Aorta (tissue), 5 donors: Measurements from ENCODE around the gene KCNMA1. TPM values are rescaled to one million over a fixed set of nuclear protein-coding genes. Genes with fewer than 3 reads are reported as not detected.

Source experiments
- ATAC-seq: fragments of 200-7000 bp; cut with Tn5 transposase; one replicate; pipeline ENCODE4 v1.9.1; 2022; ENCODE audit warnings: moderate library complexity; ENCODE audit not compliant: low FRiP score
- DNase-seq, 2 donors: peaks; one replicate each; pipeline ENCODE4 v3.0.0-alpha.2; 2020
- H3K27ac ChIP-seq, 2 donors: one replicate each; pipeline ENCODE4 v1.5.1; 2013; ENCODE audit warnings: low read length in 2 of 2, mild to moderate bottlenecking in 2 of 2, moderate library complexity in 2 of 2, control low read depth in 1 of 2, inconsistent platforms in 1 of 2, low read depth in 1 of 2
- H3K27me3 ChIP-seq, 2 donors: one replicate each; pipeline ENCODE4 v1.6.1; 2013; ENCODE audit warnings: control low read depth in 1 of 2, low read length in 1 of 2, mild to moderate bottlenecking in 1 of 2, moderate library complexity in 1 of 2; ENCODE audit not compliant: insufficient read depth in 2 of 2, control insufficient read depth in 1 of 2
- H3K36me3 ChIP-seq, 2 donors: one replicate each; pipeline ENCODE4 v1.6.1; 2013; ENCODE audit warnings: control low read depth in 1 of 2, low read length in 1 of 2, mild to moderate bottlenecking in 1 of 2; ENCODE audit not compliant: insufficient read depth in 2 of 2, control insufficient read depth in 1 of 2
- H3K4me1 ChIP-seq, 2 donors: one replicate each; pipeline ENCODE4 v1.6.1; 2013; ENCODE audit warnings: low read length in 2 of 2, control low read depth in 1 of 2, mild to moderate bottlenecking in 1 of 2, moderate library complexity in 1 of 2; ENCODE audit not compliant: insufficient read depth in 2 of 2, control insufficient read depth in 1 of 2
- H3K4me3 ChIP-seq, 2 donors: one replicate each; pipeline ENCODE4 v1.5.1; 2013; ENCODE audit warnings: low read length in 2 of 2, control low read depth in 1 of 2, mild to moderate bottlenecking in 1 of 2
- H3K9me3 ChIP-seq: one replicate; pipeline ENCODE4 v1.6.1; 2013; ENCODE audit warnings: mild to moderate bottlenecking, low read length; ENCODE audit not compliant: control insufficient read depth
- WGBS, 2 donors: extraction: QIAGEN DNeasy Blood & Tissue Kit; methylation state at CpG; one replicate each; pipeline ENCODE4 v1.1.7; 2013; 5-methylcytosine and 5-hydroxymethylcytosine counted together
- intact Hi-C, 2 donors: fragments of 100-400 bp; cut with DNase I; formaldehyde crosslinking; loops; one replicate each; pipeline versions ENCODE4 v1.14.2 to v1.15.0; 2022
- polyA plus RNA-seq, 2 donors: library from polyadenylated mRNA; stranded (reverse); fragments of 200-250 nt; gene quantifications; one replicate each; pipeline ENCODE4 v1.2.3, GENCODE V29; 2013
- total RNA-seq, 2 donors: library from RNA; stranded (reverse); fragmentation: NEBNext Ultra II Directional; extraction: Animal tissue kit (Norgen Biotek cat#: 25700); gene quantifications; one replicate each; pipeline ENCODE4 v1.2.1, GENCODE V29; 2021
- donor health status: healthy with polysubstance abuse.
- donor health status: Bipolar disorder and iron deficiency.
- donor health status: DM: no; HTN: no; CAD: no.
- donor health status: DM: no; HTN: no; CAD: no.
- donor health status: DM: yes; HTN: yes; CAD: no.

Gene KCNMA1
- total and polyA plus RNA-seq, 4 donors = 36.8 to 163 (median 125) TPM

DNA sequence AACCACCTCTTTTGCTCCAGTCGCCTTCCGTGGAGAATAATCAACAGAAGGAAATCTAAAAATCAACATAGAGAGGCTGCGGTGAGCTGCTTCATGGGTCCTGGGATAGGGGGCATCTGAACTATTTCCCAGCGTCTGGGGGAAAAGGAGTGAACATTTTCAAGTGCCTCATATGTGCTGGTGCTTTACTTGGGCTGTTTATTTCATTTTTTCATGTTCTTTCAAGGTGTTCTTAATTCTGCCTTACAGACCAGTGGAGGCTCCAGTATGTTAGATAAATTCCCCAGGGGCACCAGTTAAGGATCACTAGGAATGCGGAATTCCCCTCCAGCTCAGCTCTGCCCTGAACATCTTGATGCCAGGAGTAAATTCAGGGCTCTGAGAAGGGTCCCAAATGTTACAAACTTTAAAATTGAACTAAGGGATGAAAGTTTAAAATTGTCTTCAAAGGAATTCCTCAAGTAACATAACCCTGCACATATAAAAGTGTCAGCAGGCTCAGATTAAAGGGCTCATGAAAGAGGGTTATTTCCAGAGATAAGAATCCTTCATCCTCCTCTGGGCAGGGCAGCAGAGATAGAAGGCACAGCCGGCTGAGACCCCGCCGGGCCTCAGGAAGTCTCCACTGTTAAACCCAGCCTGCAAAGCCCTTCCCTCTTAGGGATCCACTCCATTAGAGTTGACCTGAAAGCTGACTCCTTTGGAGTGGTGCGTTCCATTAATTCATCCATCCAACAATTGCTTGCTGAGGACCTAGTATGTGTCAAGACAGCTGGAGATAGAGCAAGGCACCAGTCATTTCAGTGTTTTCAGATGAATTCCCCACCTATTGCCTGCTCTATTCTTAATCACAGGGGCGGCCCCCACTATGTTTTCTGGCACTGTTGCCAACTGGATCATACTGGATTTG, 345.8 kb downstream of the KCNMA1 start:
- ATAC-seq (no peak), DNase-seq (no peak)
- Histone ChIP-seq H3K4me1 (peaks cover 8 to 31% of the 10 kb centered on the region in 2 donors), H3K27me3 (no peaks in the 10 kb centered on the region), H3K9me3 (no peaks in the 10 kb centered on the region), H3K27ac (no peak overlapping the region), H3K36me3 (no peaks in the 10 kb centered on the region), H3K4me3 (no peak overlapping the region)
- 54 to 75% methylated on average over 10 of the region's 10 CpGs for WGBS, 2 donors
- intact Hi-C loops = loop anchor here in 1 of 2 donors (10.0 kb wide), 1 partner anchor 117 kb away; no protein-coding TSS in a partner anchor

GRCh38 chr10:77290528-77291155, 347.0 kb downstream of the KCNMA1 start:
- no peak for ATAC-seq
- no peak for DNase-seq
- Histone ChIP-seq H3K4me1 (peaks cover 9 to 39% of the 10 kb centered on the region in 2 donors), H3K27ac (no peak overlapping the region), H3K4me3 (no peak overlapping the region), H3K27me3 (no peaks in the 10 kb centered on the region), H3K9me3 (no peaks in the 10 kb centered on the region), H3K36me3 (no peaks in the 10 kb centered on the region)
- 5 to 13% methylated on average over 6 of the region's 6 CpGs for WGBS, 2 donors
- intact Hi-C loops = loop anchor here in 1 of 2 donors (10.0 kb wide), 1 partner anchor 116 kb away; no protein-coding TSS in a partner anchor

GRCh38 chr10:77289790-77290189, 347.8 kb downstream of the KCNMA1 start:
- DNase-seq (no peak), ATAC-seq (no peak)
- Histone ChIP-seq H3K36me3 (no peaks in the 10 kb centered on the region), H3K27ac (no peak overlapping the region), H3K9me3 (no peaks in the 10 kb centered on the region), H3K4me1 (peaks cover 12 to 39% of the 10 kb centered on the region in 2 donors), H3K27me3 (no peaks in the 10 kb centered on the region), H3K4me3 (no peak overlapping the region)
- intact Hi-C loops = loop anchor here in 1 of 2 donors (10.0 kb wide), 1 partner anchor 115 kb away; no protein-coding TSS in a partner anchor
- WGBS, 2 donors = 97% methylated on average over 5 of the region's 5 CpGs

DNA sequence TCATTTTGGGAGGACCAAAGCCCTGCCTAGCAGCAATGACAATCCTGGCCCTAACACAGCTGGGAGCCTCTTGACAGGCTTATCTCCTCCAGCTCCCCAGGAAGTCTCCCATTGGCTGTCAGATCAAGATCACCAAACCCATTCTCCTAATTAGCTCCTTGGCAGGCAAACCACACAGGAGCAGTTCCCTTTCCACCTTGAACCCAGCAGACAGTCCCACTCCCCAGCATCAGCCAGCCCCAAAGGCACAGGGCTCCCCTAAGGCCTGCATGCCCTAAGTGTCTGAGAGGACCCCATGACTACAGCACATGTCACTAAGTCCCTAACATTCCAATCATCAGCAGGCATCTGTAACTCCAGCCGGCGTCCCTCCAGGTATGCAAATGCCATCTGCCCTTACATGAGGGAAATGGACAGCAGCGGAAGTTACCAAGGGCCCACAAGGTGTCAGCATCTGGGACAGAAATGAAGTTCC, 348.5 kb downstream of the KCNMA1 start:
- H3K4me1 ChIP-seq = peaks cover 12 to 34% of the 10 kb centered on the region in 2 donors
- no peaks in the 10 kb centered on the region for H3K36me3 ChIP-seq
- H3K9me3 ChIP-seq = no peaks in the 10 kb centered on the region
- 94 to 98% methylated on average over 3 of the region's 3 CpGs for WGBS, 2 donors
- intact Hi-C loops = no loop called here
- no peaks in the 10 kb centered on the region for H3K27me3 ChIP-seq
- ATAC-seq (no peak), DNase-seq (no peak)
- H3K4me3 ChIP-seq = no peak overlapping the region
- no peak overlapping the region for H3K27ac ChIP-seq

DNA sequence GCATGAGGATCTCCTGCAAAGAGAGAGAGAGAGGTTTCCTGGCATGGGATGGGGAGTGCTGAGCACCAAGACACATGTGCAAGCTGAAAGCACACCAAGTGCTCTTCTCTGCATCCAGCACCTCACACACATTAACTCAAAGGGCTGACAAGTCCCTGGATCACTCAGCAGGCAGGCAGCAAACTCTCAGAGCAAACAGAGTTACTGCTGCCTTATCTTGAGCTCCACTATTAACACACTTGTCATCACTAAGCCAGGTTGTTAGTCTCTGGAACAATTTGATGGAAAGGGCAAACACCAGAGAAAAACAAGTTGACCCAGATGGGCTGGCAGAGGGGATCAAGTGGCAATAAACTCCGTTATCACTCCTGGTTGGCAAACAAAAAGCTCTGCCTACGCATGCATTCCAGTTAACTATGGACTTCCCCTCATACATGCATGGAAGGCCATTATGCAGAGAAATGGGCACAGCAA, 349.9 kb downstream of the KCNMA1 start:
- Histone ChIP-seq H3K4me1 (peaks cover 15 to 26% of the 10 kb centered on the region in 2 donors), H3K9me3 (no peaks in the 10 kb centered on the region), H3K27ac (no peak overlapping the region), H3K27me3 (no peaks in the 10 kb centered on the region), H3K36me3 (no peaks in the 10 kb centered on the region), H3K4me3 (no peak overlapping the region)
- intact Hi-C loops = no loop called here
- ATAC-seq (no peak), DNase-seq (no peak)
- WGBS, 2 donors = 3 to 9% methylated on average over 2 of the region's 2 CpGs

GRCh38 chr10:77286531-77287508, 350.8 kb downstream of the KCNMA1 start:
- no peaks in the 10 kb centered on the region for H3K36me3 ChIP-seq
- intact Hi-C loops = no loop called here
- DNase-seq = no peak
- WGBS, 2 donors = 57 to 63% methylated on average over 5 to 6 of the region's 6 CpGs
- no peaks in the 10 kb centered on the region for H3K9me3 ChIP-seq
- no peak overlapping the region for H3K27ac ChIP-seq
- no peak for ATAC-seq
- peaks cover 15 to 24% of the 10 kb centered on the region in 2 donors for H3K4me1 ChIP-seq
- H3K4me3 ChIP-seq = no peak overlapping the region
- no peaks in the 10 kb centered on the region for H3K27me3 ChIP-seq

GRCh38 chr10:77285529-77286182, 352.0 kb downstream of the KCNMA1 start:
- no peaks in the 10 kb centered on the region for H3K27me3 ChIP-seq
- ATAC-seq (no peak), DNase-seq (no peak)
- 32 to 67% methylated on average over 1 of the region's 1 CpG for WGBS, 2 donors
- H3K27ac ChIP-seq = peak overlapping the region in 1 of 2 donors; percentile 33
- H3K4me1 ChIP-seq = peaks cover 13 to 21% of the 10 kb centered on the region in 2 donors
- H3K9me3 ChIP-seq = no peaks in the 10 kb centered on the region
- H3K36me3 ChIP-seq = no peaks in the 10 kb centered on the region
- intact Hi-C loops = no loop called here
- no peak overlapping the region for H3K4me3 ChIP-seq
